Measurements from ENCODE around the gene RPS25. TPM values are rescaled to one million over a fixed set of nuclear protein-coding genes. Genes with fewer than 3 reads are reported as not detected.

Gene RPS25
- total RNA-seq, 1 experiment from 2014 or later = 1,083 TPM

DNA sequence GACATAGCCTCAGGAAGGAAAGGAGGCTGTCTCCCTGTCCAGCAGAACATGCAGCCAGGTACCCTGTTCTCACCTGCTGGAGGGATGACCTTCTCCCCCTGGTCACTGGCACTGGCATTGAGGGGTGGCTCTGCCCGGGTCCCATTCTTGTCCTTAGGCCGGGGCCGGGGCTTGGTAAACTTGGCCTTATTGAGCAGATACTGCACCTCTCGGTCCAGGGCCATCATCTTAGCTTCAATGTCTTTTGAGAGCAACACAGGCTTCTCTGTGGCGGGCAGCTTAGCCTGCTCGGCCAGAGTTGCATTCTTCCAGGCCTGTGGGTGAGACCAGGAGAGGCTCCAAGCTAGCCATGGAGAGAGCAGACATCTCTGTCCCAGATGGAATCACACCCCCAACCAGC is 28.3 kb upstream of the RPS25 start:
- no peak overlapping the region for H3K4me3 ChIP-seq (ENCODE audit: low read depth in 2 of 2, low read length in 2 of 2)
- no peaks in the 10 kb centered on the region for H3K4me1 ChIP-seq (ENCODE audit: control insufficient read depth, insufficient read depth, low read length)
- peaks cover 3% of the 10 kb centered on the region; the same call in 1 of the 2 replicates for H3K36me3 ChIP-seq (ENCODE audit: control insufficient read depth, insufficient read depth, low read length)
- TF ChIP-seq SIN3A (IDR thresholded peaks at IDR 0.05; ENCODE audit: borderline replicate concordance, insufficient read depth, low read depth, low read length) (no peak), TCF7L2 (IDR thresholded peaks at IDR 0.05; ENCODE audit: low read depth, low read length) (no peak), POLR2AphosphoS5 (IDR thresholded peaks at IDR 0.05; ENCODE audit: low read depth, low read length) (no peak)
- TF ChIP-seq, protein P1, sequence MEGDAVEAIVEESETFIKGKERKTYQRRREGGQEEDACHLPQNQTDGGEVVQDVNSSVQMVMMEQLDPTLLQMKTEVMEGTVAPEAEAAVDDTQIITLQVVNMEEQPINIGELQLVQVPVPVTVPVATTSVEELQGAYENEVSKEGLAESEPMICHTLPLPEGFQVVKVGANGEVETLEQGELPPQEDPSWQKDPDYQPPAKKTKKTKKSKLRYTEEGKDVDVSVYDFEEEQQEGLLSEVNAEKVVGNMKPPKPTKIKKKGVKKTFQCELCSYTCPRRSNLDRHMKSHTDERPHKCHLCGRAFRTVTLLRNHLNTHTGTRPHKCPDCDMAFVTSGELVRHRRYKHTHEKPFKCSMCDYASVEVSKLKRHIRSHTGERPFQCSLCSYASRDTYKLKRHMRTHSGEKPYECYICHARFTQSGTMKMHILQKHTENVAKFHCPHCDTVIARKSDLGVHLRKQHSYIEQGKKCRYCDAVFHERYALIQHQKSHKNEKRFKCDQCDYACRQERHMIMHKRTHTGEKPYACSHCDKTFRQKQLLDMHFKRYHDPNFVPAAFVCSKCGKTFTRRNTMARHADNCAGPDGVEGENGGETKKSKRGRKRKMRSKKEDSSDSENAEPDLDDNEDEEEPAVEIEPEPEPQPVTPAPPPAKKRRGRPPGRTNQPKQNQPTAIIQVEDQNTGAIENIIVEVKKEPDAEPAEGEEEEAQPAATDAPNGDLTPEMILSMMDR (IDR thresholded peaks at IDR 0.05) = no peak
- TF ChIP-seq, protein P2, sequence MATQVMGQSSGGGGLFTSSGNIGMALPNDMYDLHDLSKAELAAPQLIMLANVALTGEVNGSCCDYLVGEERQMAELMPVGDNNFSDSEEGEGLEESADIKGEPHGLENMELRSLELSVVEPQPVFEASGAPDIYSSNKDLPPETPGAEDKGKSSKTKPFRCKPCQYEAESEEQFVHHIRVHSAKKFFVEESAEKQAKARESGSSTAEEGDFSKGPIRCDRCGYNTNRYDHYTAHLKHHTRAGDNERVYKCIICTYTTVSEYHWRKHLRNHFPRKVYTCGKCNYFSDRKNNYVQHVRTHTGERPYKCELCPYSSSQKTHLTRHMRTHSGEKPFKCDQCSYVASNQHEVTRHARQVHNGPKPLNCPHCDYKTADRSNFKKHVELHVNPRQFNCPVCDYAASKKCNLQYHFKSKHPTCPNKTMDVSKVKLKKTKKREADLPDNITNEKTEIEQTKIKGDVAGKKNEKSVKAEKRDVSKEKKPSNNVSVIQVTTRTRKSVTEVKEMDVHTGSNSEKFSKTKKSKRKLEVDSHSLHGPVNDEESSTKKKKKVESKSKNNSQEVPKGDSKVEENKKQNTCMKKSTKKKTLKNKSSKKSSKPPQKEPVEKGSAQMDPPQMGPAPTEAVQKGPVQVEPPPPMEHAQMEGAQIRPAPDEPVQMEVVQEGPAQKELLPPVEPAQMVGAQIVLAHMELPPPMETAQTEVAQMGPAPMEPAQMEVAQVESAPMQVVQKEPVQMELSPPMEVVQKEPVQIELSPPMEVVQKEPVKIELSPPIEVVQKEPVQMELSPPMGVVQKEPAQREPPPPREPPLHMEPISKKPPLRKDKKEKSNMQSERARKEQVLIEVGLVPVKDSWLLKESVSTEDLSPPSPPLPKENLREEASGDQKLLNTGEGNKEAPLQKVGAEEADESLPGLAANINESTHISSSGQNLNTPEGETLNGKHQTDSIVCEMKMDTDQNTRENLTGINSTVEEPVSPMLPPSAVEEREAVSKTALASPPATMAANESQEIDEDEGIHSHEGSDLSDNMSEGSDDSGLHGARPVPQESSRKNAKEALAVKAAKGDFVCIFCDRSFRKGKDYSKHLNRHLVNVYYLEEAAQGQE (IDR thresholded peaks at IDR 0.05; ENCODE audit: insufficient read depth in 1 of 2, low read depth in 2 of 2, low read length in 1 of 2) = no peak
- ChIA-PET POLR2A (no interaction called here), CTCF (interaction anchor here (0.7 kb wide), 1 partner anchor 75 kb away, joined by 4 read pairs; the partner anchor contains the start of gene HINFP)
- ATAC-seq = no peak
- BruUV-seq (replicated peaks) = no TSS peak
- in situ Hi-C loops (cut with HindIII; ENCODE audit: low pct_unique_long_range_greater_than_20kb, low sequenced_read_pairs) (no loop called here), intact Hi-C loops (cut with micrococcal nuclease; ENCODE audit: unreplicated experiment) (no loop called here)
- DNase-seq (ENCODE audit: low read depth, low spot score) = no peak
- H3K27me3 ChIP-seq (ENCODE audit: control insufficient read depth, insufficient read depth, low read length) = no peaks in the 10 kb centered on the region
- no peak overlapping the region for H3K27ac ChIP-seq (ENCODE audit: low read length)
- H3K9me3 ChIP-seq (ENCODE audit: control insufficient read depth, insufficient read depth, low read depth, low read length) = no peaks in the 10 kb centered on the region

DNA sequence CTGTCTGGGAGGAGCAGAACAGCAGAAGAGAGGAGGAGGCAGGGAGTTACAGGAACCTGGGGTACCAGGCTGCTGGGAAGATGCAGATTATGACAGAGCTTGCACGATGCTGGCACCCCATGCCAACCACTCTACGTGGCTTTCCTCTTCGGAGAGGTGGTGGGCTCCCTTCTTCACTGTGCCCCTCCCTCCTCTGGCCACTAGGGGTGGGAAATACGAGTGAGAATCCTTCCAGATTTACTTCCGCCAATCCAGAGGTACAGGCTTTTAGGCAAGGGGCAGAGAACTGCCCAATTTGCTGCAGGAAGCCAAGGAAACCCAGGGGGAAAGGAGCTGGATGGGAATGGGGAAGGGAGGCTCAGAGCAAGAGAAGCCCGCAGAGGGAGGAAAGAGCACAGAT is 26.6 kb upstream of the RPS25 start:
- no peak for ATAC-seq
- intact Hi-C loops (cut with micrococcal nuclease; ENCODE audit: unreplicated experiment) = no loop called here
- Histone ChIP-seq H3K4me3 (ENCODE audit: low read depth in 2 of 2, low read length in 2 of 2) (no peak overlapping the region), H3K4me1 (ENCODE audit: control insufficient read depth, insufficient read depth, low read length) (no peaks in the 10 kb centered on the region), H3K9me3 (ENCODE audit: control insufficient read depth, insufficient read depth, low read depth, low read length) (no peaks in the 10 kb centered on the region), H3K27me3 (ENCODE audit: control insufficient read depth, insufficient read depth, low read length) (no peaks in the 10 kb centered on the region), H3K36me3 (ENCODE audit: control insufficient read depth, insufficient read depth, low read length) (peaks cover 3% of the 10 kb centered on the region; the same call in 1 of the 2 replicates), H3K27ac (ENCODE audit: low read length) (no peak overlapping the region)
- in situ Hi-C loops (cut with HindIII; ENCODE audit: low pct_unique_long_range_greater_than_20kb, low sequenced_read_pairs) = no loop called here
- BruUV-seq (replicated peaks) = no TSS peak
- POLR2A ChIA-PET = interaction anchor here (0.5 kb wide), 1 partner anchor 11 kb away, joined by 8 read pairs; no protein-coding TSS in a partner anchor
- no peak for DNase-seq (ENCODE audit: low read depth, low spot score)
- TF ChIP-seq SIN3A (IDR thresholded peaks at IDR 0.05; ENCODE audit: borderline replicate concordance, insufficient read depth, low read depth, low read length) (no peak), TCF7L2 (IDR thresholded peaks at IDR 0.05; ENCODE audit: low read depth, low read length) (no peak), POLR2AphosphoS5 (IDR thresholded peaks at IDR 0.05; ENCODE audit: low read depth, low read length) (no peak; the same call in 1 of the 2 replicates)
- TF ChIP-seq, protein P1 (IDR thresholded peaks at IDR 0.05) = no peak
- TF ChIP-seq, protein P2 (IDR thresholded peaks at IDR 0.05; ENCODE audit: insufficient read depth in 1 of 2, low read depth in 2 of 2, low read length in 1 of 2) = no peak
- CTCF ChIA-PET = interaction anchor here (0.6 kb wide), 1 partner anchor 11 kb away, joined by 5 read pairs; no protein-coding TSS in a partner anchor

All from Panc1 (cell line).